Measurements from ENCODE around the gene TIE1.

The TIE1 gene

GRCh38 chr1:43313771-43314170 is 13.0 kb downstream of the TIE1 start:
- no peak for DNase-seq

GRCh38 chr1:43314233-43314632 is 13.5 kb downstream of the TIE1 start:
- DNase-seq: no peak

- DNase-seq: no peak
Measured at GRCh38 chr1:43315481-43315880, 14.7 kb downstream of the TIE1 start.

- DNase-seq: no peak
Measured at GRCh38 chr1:43315963-43316737, 15.4 kb downstream of the TIE1 start.

GRCh38 chr1:43316738-43317520 is 16.1 kb downstream of the TIE1 start:
- no peak for DNase-seq

GRCh38 chr1:43317817-43318471 is 17.2 kb downstream of the TIE1 start:
- DNase-seq: no peak

- no peak for DNase-seq
Measured at GRCh38 chr1:43318831-43319230, 18.0 kb downstream of the TIE1 start.

- no peak for DNase-seq
Measured at GRCh38 chr1:43319288-43319687, 18.5 kb downstream of the TIE1 start.

- DNase-seq: no peak
Measured at GRCh38 chr1:43319766-43320165, 19.0 kb downstream of the TIE1 start.

- no peak for DNase-seq
Measured at GRCh38 chr1:43321331-43321891, 20.6 kb downstream of the TIE1 start.

GRCh38 chr1:43322506-43322905 is 21.7 kb downstream of the TIE1 start:
- DNase-seq: no peak

GRCh38 chr1:43324810-43325209 is 24.0 kb downstream of the TIE1 start:
- DNase-seq: no peak

- DNase-seq: no peak
Measured at GRCh38 chr1:43325381-43325780, 24.6 kb downstream of the TIE1 start.

- no peak for DNase-seq
Measured at GRCh38 chr1:43327549-43328292, 26.9 kb downstream of the TIE1 start.

- no peak for DNase-seq
Measured at GRCh38 chr1:43329995-43330751, 29.4 kb downstream of the TIE1 start.

- no peak for DNase-seq
Measured at GRCh38 chr1:43331688-43332087, 30.9 kb downstream of the TIE1 start.

- DNase-seq: no peak
Measured at GRCh38 chr1:43334453-43335205, 33.8 kb downstream of the TIE1 start.

- no peak for DNase-seq
Measured at GRCh38 chr1:43337588-43337987, 36.8 kb downstream of the TIE1 start, which contains the start of gene MPL. TSS of gene MPL (plus strand) at chr1:43337818. CDS start at chr1:43337849, 31 bp downstream.

GRCh38 chr1:43338001-43338400 is 37.2 kb downstream of the TIE1 start:
- DNase-seq: no peak

GRCh38 chr1:43339584-43340232 is 38.9 kb downstream of the TIE1 start:
- no peak for DNase-seq

- no peak for DNase-seq
Measured at GRCh38 chr1:43340559-43340958, 39.8 kb downstream of the TIE1 start.
